Dedifferentiated amniotic fluid mesenchymal stem cell (primary cell): Measurements from ENCODE around the gene SLC35A5.

Experiments
- DNase-seq: peaks from one replicate; pipeline ENCODE4 v3.0.0-alpha.2; 2016; ENCODE audit errors: extremely low spot score

Gene SLC35A5

GRCh38 chr3:112627419-112627818, 65.6 kb downstream of the SLC35A5 start:
- peak; percentile 49 for DNase-seq

GRCh38 chr3:112627919-112628466, 66.1 kb downstream of the SLC35A5 start:
- no peak for DNase-seq

- peak; percentile 80 for DNase-seq
Measured at GRCh38 chr3:112629425-112629824, 67.6 kb downstream of the SLC35A5 start.

GRCh38 chr3:112631257-112631656, 69.4 kb downstream of the SLC35A5 start:
- no peak for DNase-seq

GRCh38 chr3:112632596-112632995, 70.8 kb downstream of the SLC35A5 start:
- DNase-seq = no peak

GRCh38 chr3:112633191-112633590, 71.3 kb downstream of the SLC35A5 start:
- no peak for DNase-seq

GRCh38 chr3:112633757-112634156, 71.9 kb downstream of the SLC35A5 start:
- DNase-seq = no peak

GRCh38 chr3:112634786-112635541, 73.1 kb downstream of the SLC35A5 start:
- DNase-seq = no peak
